Neural cell (in vitro differentiated cells): ENCODE data around the gene RPS19BP1. TPM values are rescaled to one million over a fixed set of nuclear protein-coding genes. Genes with fewer than 3 reads are reported as not detected.

Experiments used
- H2AFZ ChIP-seq: fragments of 200-600, 300-800 bp; sonication (generic), shearing (Covaris generic); 2 replicates; pipeline ENCODE4 v1.6.0; 2014; ENCODE audit warnings: low read depth, mild to moderate bottlenecking, antibody characterized with exemption, low read length, moderate library complexity
- H3F3A ChIP-seq: fragments of 200-600 bp; shearing (Covaris generic); 2 replicates; pipeline ENCODE4 v1.6.1; 2016; ENCODE audit warnings: mild to moderate bottlenecking, moderate library complexity, mixed read lengths, antibody characterized with exemption, low read length; ENCODE audit not compliant: insufficient read depth, poor library complexity, severe bottlenecking
- H3K27ac ChIP-seq: fragments of 200-600, 300-800 bp; sonication (generic), shearing (Covaris generic); 2 replicates; pipeline ENCODE4 v1.5.1; 2014; ENCODE audit warnings: mild to moderate bottlenecking, low read length, moderate library complexity
- H3K27me3 ChIP-seq: fragments of 300-800, 200-600 bp; sonication (generic), shearing (Covaris generic); 2 replicates; pipeline ENCODE4 v1.6.0; 2014; ENCODE audit warnings: mild to moderate bottlenecking, low read depth, low read length, moderate library complexity; ENCODE audit not compliant: insufficient read depth
- H3K36me3 ChIP-seq: fragments of 300-800, 200-600 bp; sonication (generic), shearing (Covaris generic); 2 replicates; pipeline ENCODE4 v1.5.1; 2014; ENCODE audit warnings: mild to moderate bottlenecking, antibody characterized with exemption, low read length, moderate library complexity; ENCODE audit not compliant: insufficient read depth
- H3K4me2 ChIP-seq: fragments of 300-800, 200-600 bp; sonication (generic), shearing (Covaris generic); 2 replicates; pipeline ENCODE4 v1.6.0; 2014; ENCODE audit warnings: mild to moderate bottlenecking, low read length
- H3K4me3 ChIP-seq: fragments of 300-800, 200-600 bp; sonication (generic), shearing (Covaris generic); 2 replicates; pipeline ENCODE4 v1.5.1; 2014; ENCODE audit warnings: mild to moderate bottlenecking, low read length, moderate library complexity
- H3K79me2 ChIP-seq: fragments of 200-600 bp; shearing (Covaris generic); replicated peaks from 2 replicates; pipeline ENCODE4 v1.6.0; 2014; ENCODE audit warnings: mild to moderate bottlenecking, low read length, moderate library complexity; ENCODE audit not compliant: insufficient read depth
- H3K9ac ChIP-seq: fragments of 300-800, 200-600 bp; sonication (generic), shearing (Covaris generic); 2 replicates; pipeline ENCODE4 v1.6.1; 2016; ENCODE audit warnings: mild to moderate bottlenecking, low read length, mixed read lengths
- H3K9me2 ChIP-seq: fragments of 200-600 bp; shearing (Covaris generic); 2 replicates; pipeline ENCODE4 v1.6.1; 2016; ENCODE audit warnings: mild to moderate bottlenecking, low read length, mixed read lengths; ENCODE audit not compliant: insufficient read depth
- H3K9me3 ChIP-seq: fragments of 200-600, 300-800 bp; sonication (generic), shearing (Covaris generic); 2 replicates; pipeline ENCODE4 v1.6.1; 2016; ENCODE audit warnings: mild to moderate bottlenecking, mixed run types, low read length, moderate library complexity, mixed read lengths
- H4K20me1 ChIP-seq: fragments of 200-600 bp; shearing (Covaris generic); 2 replicates; pipeline ENCODE4 v1.6.1; 2016; ENCODE audit warnings: mild to moderate bottlenecking, mixed run types; ENCODE audit not compliant: insufficient read depth
- CTCF ChIP-seq: fragments of 450-650 bp; IDR thresholded peaks from 2 replicates; pipeline ENCODE4 v1.5.1; 2014; ENCODE audit warnings: antibody characterized with exemption, mild to moderate bottlenecking, moderate library complexity; ENCODE audit not compliant: poor library complexity, severe bottlenecking
- EP300 ChIP-seq: fragments of 450-650 bp; conservative IDR thresholded peaks from 2 replicates; pipeline ENCODE4 v1.6.1; 2014; ENCODE audit warnings: antibody characterized with exemption, mild to moderate bottlenecking, moderate library complexity; ENCODE audit not compliant: poor library complexity, severe bottlenecking
- EZH2 ChIP-seq: fragments of 200-600, 300-800 bp; shearing (Covaris generic), sonication (generic); IDR thresholded peaks from 2 replicates; pipeline ENCODE4 v1.6.1; 2014; ENCODE audit warnings: antibody characterized with exemption, low read length, borderline replicate concordance, mild to moderate bottlenecking; ENCODE audit not compliant: insufficient read depth, poor library complexity, severe bottlenecking
- MXI1 ChIP-seq: fragments of 450-650 bp; conservative IDR thresholded peaks from 2 replicates; pipeline ENCODE4 v1.6.1; 2014; ENCODE audit warnings: antibody characterized with exemption, mild to moderate bottlenecking; ENCODE audit not compliant: poor library complexity, severe bottlenecking
- POLR2AphosphoS5 ChIP-seq: IDR thresholded peaks from 2 replicates; pipeline ENCODE4 v1.6.1; 2012
- RAD21 ChIP-seq: fragments of 450-650 bp; conservative IDR thresholded peaks from 2 replicates; pipeline ENCODE4 v1.6.1; 2014; ENCODE audit warnings: antibody characterized with exemption, mild to moderate bottlenecking, moderate library complexity
- REST ChIP-seq: IDR thresholded peaks from 2 replicates; pipeline ENCODE4 v1.6.1; 2012; ENCODE audit warnings: borderline replicate concordance
- SMC3 ChIP-seq: fragments of 450-650 bp; conservative IDR thresholded peaks from 2 replicates; pipeline ENCODE4 v1.6.1; 2014; ENCODE audit warnings: antibody characterized with exemption, mild to moderate bottlenecking, moderate library complexity; ENCODE audit not compliant: poor library complexity
- TAF1 ChIP-seq: IDR thresholded peaks from 2 replicates; pipeline ENCODE4 v1.6.1; 2012; ENCODE audit warnings: low read depth
- polyA plus RNA-seq: library from polyadenylated mRNA; depleted of rRNA; stranded (reverse); fragments of >200 nt; gene quantifications from 2 replicates; pipeline ENCODE4 v1.2.3, GENCODE V29; 2014

Gene RPS19BP1
- polyA plus RNA-seq, 1 donor from 2014 or later = 164 TPM

- H3K4me3 ChIP-seq = peak overlapping the region; percentile 54
- no peak overlapping the region for H3K27ac ChIP-seq
- H2AFZ ChIP-seq = no peak overlapping the region
- H3K9me3 ChIP-seq = no peaks in the 10 kb centered on the region
- H3K9ac ChIP-seq = peak overlapping the region; percentile 42
- no peaks in the 10 kb centered on the region for H3K27me3 ChIP-seq
- H3K36me3 ChIP-seq = no peaks in the 10 kb centered on the region
- no peaks in the 10 kb centered on the region for H3F3A ChIP-seq
- TF ChIP-seq EZH2 = no peak
- peak; percentile 54 for TF ChIP-seq MXI1
- no peak for TF ChIP-seq REST
- TF ChIP-seq POLR2AphosphoS5 = peak; percentile 30
- TF ChIP-seq TAF1 = no peak
- peak; percentile 94 for TF ChIP-seq RAD21
- peak; percentile 93 for TF ChIP-seq SMC3
- TF ChIP-seq EP300 = peak; percentile 64
- peak; percentile 99 for TF ChIP-seq CTCF
- H4K20me1 ChIP-seq = peaks cover 21% of the 10 kb centered on the region
- H3K9me2 ChIP-seq = no peaks in the 10 kb centered on the region
- H3K79me2 ChIP-seq = peaks cover 44% of the 10 kb centered on the region
- H3K4me2 ChIP-seq = peak overlapping the region; percentile 8
Measured at GRCh38 chr22:39528681-39529486, 3.7 kb downstream of the RPS19BP1 start.

GRCh38 chr22:39528080-39528661 lies 4.4 kb downstream of the RPS19BP1 start:
- peak overlapping the region; percentile 54 for H3K4me3 ChIP-seq
- no peaks in the 10 kb centered on the region for H3K9me2 ChIP-seq
- H2AFZ ChIP-seq = no peak overlapping the region
- peaks cover 49% of the 10 kb centered on the region for H3K79me2 ChIP-seq
- H3K36me3 ChIP-seq = no peaks in the 10 kb centered on the region
- no peak overlapping the region for H3K4me2 ChIP-seq
- TF ChIP-seq POLR2AphosphoS5 (no peak), MXI1 (no peak), RAD21 (no peak), CTCF (no peak), EP300 (no peak), TAF1 (no peak), REST (no peak), EZH2 (no peak), SMC3 (no peak)
- H3K27ac ChIP-seq = no peak overlapping the region
- no peaks in the 10 kb centered on the region for H3K27me3 ChIP-seq
- H3K9me3 ChIP-seq = no peaks in the 10 kb centered on the region
- no peaks in the 10 kb centered on the region for H3F3A ChIP-seq
- H3K9ac ChIP-seq = peak overlapping the region; percentile 42
- H4K20me1 ChIP-seq = peaks cover 24% of the 10 kb centered on the region
